GM12892 (cell line): ENCODE results near the gene MYADM.

ENCODE experiments used
- DNase-seq: peaks from one replicate; pipeline ENCODE4 v3.0.0; 2011; ENCODE audit not compliant: insufficient read length
- FAIRE-seq: peaks from 2 replicates; lab custom pipeline; 2011; peaks lifted over from hg19 to GRCh38; lab: Jason Lieb, UNC
- POLR2A ChIP-seq: IDR thresholded peaks from 2 replicates; pipeline ENCODE4 v1.6.1; 2011; ENCODE audit warnings: low read depth, low read length, control low read depth
- POLR2AphosphoS5 ChIP-seq: IDR thresholded peaks from 2 replicates; pipeline ENCODE4 v1.6.1; 2011; ENCODE audit warnings: low read depth, low read length, control low read depth
- TAF1 ChIP-seq: IDR thresholded peaks from 2 replicates; pipeline ENCODE4 v1.6.1; 2011; ENCODE audit warnings: low read depth, mild to moderate bottlenecking, control low read depth, low read length, borderline replicate concordance

MYADM gene

DNA sequence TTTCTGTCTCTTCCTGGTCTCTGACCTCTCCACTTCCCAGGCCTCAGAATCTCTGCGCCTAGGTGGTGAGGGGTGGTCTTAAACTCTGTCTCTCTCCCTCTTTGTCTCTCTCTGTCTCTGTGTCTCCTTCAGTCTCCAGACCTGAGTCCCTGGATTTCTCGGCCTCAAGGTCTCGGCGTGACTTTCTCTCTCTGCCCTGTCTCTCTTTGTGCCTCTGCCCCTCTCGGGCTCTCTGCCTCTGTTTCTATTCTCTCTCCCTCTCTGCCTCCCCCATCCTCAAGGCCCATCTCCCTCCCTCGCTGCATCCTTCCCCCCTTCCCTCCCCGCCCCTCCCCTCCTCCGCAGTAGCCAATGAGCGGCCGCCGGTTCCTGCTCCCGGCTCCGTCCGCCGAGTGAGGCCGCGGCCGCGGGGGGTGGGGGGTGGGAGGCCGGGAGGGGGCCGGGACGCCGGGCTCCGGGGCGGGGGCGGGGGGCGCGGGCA is 41.3 kb downstream of the MYADM start, which contains the start of gene CACNG7:
TSS of gene CACNG7 (plus strand) at position 344 of the 481 bp plus-strand sequence. CDS start 3,554 bp downstream, outside the sequence.
- DNase-seq: no peak
- no peak for FAIRE-seq
- TF ChIP-seq TAF1 (no peak), POLR2A (no peak), POLR2AphosphoS5 (no peak)

DNA sequence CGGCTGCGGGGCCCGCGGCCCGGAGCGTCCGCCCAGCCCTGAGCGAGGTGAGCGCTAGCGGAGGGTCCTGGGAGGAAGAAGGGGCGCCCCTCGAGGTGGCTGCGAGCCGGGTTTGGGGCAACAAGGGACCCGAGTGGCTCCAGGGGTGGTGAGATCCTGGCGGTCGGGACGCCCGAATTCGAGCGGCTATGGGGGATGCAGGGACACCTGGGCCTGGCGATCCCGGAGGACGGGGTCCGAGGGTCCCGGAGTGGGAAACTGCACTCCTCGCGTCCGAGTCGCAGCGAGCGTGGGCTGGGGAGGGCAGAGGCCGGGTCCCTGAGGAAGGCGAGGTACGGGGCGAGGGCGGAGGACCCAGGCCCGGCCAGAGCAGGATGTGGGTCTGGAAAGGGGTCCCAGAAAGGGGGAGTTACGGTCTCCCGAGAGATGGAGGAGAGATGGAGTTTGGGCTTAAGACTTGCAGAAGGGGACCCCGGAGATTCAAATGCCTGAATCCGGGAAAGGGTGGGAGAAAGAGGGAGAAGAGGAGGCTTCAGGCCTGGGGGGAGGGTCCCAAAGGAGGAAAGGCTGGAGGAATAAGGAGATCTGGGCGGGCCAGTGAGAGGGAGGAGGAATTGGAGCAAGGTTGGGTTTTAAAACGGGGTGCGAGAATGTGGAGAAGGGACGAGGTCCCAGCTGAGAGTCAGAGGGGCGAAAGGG is 41.9 kb downstream of the MYADM start:
- no peak for TF ChIP-seq POLR2A
- TF ChIP-seq TAF1: no peak
- TF ChIP-seq POLR2AphosphoS5: no peak
- no peak for DNase-seq
- no peak for FAIRE-seq

DNA sequence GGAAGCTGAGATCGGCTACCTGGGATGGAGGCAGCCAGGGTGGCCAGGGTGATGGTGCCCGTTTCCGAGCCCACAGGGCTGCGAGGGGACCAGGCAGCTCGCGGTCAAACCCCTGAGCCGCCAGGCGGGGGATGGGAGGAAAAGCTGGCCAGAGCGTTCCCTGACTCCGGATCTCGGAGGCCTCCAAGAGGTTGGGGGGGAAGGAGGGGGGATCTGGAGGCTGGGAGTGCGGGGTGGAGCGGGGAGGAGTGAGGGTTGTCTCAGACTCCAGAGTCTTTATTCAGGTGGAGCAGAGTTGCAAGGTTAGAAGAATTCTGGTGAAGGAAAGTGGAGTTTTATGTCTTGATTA is 42.5 kb downstream of the MYADM start:
- DNase-seq: no peak
- TF ChIP-seq POLR2A (no peak), POLR2AphosphoS5 (no peak), TAF1 (no peak)
- no peak for FAIRE-seq

DNA sequence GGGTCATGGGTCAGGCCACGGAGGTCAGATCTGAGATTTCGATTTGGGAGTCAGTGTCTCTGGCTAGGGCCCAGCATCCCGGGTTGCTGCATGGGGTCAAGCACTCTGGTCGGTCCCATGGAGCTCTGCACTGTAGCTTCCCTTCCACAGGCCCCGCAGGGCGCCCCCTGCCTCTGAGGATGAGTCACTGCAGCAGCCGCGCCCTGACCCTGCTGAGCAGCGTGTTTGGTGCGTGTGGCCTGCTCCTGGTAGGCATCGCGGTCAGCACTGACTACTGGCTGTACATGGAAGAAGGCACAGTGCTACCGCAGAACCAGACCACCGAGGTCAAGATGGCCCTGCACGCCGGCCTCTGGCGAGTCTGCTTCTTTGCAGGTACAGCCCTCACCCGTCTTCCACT is 45.0 kb downstream of the MYADM start:
- FAIRE-seq (no peak), DNase-seq (no peak)
- TF ChIP-seq TAF1 (no peak), POLR2AphosphoS5 (no peak), POLR2A (no peak)

DNA sequence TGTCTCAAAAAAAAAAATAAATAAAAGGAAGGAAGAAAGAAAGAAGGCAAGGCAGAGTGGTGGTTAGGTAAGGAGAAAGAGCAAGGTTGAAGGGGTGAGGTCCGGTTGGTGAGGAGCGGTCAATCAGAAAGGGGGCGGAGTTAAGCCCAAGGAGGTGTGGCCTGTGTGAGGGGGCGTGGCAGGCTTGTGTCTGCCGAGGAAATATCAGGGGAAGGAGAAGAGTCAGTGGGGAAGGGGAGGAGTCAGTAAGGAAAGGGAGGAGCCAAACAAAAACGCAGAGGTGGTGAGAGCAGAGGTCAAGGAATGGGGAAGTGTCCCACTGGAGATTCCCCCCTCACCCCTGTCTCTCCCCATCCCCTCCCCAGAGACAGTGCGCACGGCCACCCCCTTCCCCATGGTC is 47.3 kb downstream of the MYADM start:
- DNase-seq (no peak), FAIRE-seq (no peak)
- no peak for TF ChIP-seq POLR2AphosphoS5
- TF ChIP-seq TAF1: no peak
- no peak for TF ChIP-seq POLR2A

DNA sequence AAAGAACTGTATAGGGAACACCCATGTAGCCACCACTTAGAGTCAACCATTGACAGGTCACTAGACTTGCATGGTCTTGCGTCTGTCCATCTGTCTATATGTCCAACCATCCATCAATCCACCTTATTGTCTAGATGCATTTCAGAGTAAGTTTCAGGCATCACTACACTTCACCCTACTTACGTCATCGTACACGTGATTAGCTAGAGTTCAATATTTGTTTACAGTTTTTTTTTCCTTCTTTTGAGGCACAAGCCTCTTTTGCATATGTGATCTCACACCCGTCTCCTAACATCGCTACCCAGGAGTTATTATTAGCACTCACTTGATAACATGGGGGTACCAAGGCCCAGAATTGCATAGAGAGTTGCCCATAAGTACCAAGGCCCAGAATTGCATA is 48.3 kb downstream of the MYADM start:
- FAIRE-seq: no peak

DNA sequence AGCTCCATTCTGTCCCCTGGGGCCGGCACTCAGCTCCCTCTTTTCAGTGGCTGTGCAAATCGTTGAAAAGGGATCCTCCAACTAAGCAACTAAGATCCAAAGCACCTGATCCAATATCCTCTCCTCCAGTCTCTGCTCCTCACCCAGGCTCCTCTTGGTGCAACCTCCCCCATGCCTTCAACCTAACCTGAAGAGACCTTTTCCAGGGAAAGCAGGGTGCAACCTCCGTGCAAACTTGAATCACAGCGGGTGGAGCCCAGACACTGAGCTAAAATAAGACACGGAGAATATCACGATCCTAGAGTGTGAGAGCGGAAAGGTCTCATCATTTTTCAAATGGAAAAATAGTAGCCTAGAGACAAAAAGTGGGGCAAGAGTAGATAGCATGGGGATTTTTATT is 49.7 kb downstream of the MYADM start:
- FAIRE-seq: no peak
- DNase-seq: no peak
- TF ChIP-seq POLR2AphosphoS5 (no peak), TAF1 (no peak), POLR2A (no peak)

More for the DNA sequence above, 48.3 kb downstream of the MYADM start:
- DNase-seq: no peak
- TF ChIP-seq POLR2AphosphoS5 (no peak), POLR2A (no peak), TAF1 (no peak)
